Erythroblast (primary cell): ENCODE measurements around the gene C22orf39.

Source experiments
- GATA1 ChIP-seq: IDR thresholded peaks from 2 replicates; pipeline ENCODE4 v1.6.1; 2011; ENCODE audit warnings: low read depth, mild to moderate bottlenecking, control low read depth, low read length, moderate library complexity
- POLR2A ChIP-seq: IDR thresholded peaks from 2 replicates; pipeline ENCODE4 v1.6.1; 2011; ENCODE audit warnings: mild to moderate bottlenecking, low read length

DNA sequence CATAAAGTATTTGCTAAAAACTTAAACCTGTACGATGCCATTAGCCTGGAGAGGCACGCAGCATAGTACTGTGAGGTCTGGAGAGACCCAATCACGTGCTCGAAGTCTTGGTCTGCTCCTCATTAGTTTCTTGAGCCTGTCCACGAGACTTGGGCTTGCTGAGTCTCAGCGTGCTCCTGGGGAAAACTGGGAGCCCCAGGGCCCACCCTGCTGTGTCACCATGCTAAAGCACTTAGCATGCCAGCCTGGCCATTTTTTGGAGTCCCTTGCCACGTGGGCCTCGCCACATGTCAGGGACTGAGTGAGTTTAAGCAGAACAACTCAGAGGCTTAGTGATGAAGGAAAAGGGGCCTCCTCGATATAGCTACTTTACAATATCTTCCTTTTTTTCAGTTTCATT is 34.8 kb upstream of the C22orf39 start:
- TF ChIP-seq POLR2A (no peak), GATA1 (no peak)
